Fibroblast of lung (primary cell): Measurements from ENCODE around the gene PALM2AKAP2. TPM values are rescaled to one million over a fixed set of nuclear protein-coding genes. Genes with fewer than 3 reads are reported as not detected.

Experiments used
- DNase-seq, 2 donors: peaks; one replicate each; pipeline versions ENCODE4 v3.0.0 to v3.0.0-alpha.2; 2010; ENCODE audit warnings: low read depth in 2 of 2
- H2AFZ ChIP-seq: 2 replicates; pipeline ENCODE4 v1.5.1; 2012; ENCODE audit warnings: low read length, control low read depth, inconsistent platforms
- H3K27ac ChIP-seq: 2 replicates; pipeline ENCODE4 v1.5.1; 2011; ENCODE audit warnings: low read length, control low read depth; ENCODE audit not compliant: insufficient read depth
- H3K27me3 ChIP-seq: 2 replicates; pipeline ENCODE4 v1.5.1; 2011; ENCODE audit warnings: mild to moderate bottlenecking, low read length; ENCODE audit not compliant: control insufficient read depth, insufficient read depth
- H3K36me3 ChIP-seq: 2 replicates; pipeline ENCODE4 v1.5.1; 2011; ENCODE audit warnings: low read length; ENCODE audit not compliant: control insufficient read depth, insufficient read depth
- H3K4me1 ChIP-seq: 2 replicates; pipeline ENCODE4 v1.5.1; 2011; ENCODE audit warnings: low read length; ENCODE audit not compliant: control insufficient read depth, insufficient read depth; ENCODE audit errors: extremely low read depth
- H3K4me2 ChIP-seq: 2 replicates; pipeline ENCODE4 v1.5.1; 2011; ENCODE audit warnings: low read length, control low read depth; ENCODE audit not compliant: insufficient read depth; ENCODE audit errors: extremely low read depth
- H3K4me3 ChIP-seq, 4 experiments: fragments of 200-600 bp in 1 of 4; sonication (generic) in 1 of 4; replicated peaks in 1 of 4; 2 replicates each; pipeline ENCODE4 v1.5.1; 2011 to 2016; ENCODE audit warnings: low read length in 4 of 4, low read depth in 3 of 4, mild to moderate bottlenecking in 3 of 4, control low read depth in 2 of 4, inconsistent platforms in 1 of 4, mixed read lengths in 1 of 4; ENCODE audit not compliant: insufficient read depth in 1 of 4; ENCODE audit errors: control extremely low read depth in 1 of 4
- H3K79me2 ChIP-seq: 2 replicates; pipeline ENCODE4 v1.5.1; 2012; ENCODE audit warnings: mild to moderate bottlenecking, low read length, inconsistent platforms; ENCODE audit not compliant: control insufficient read depth, insufficient read depth
- H3K9ac ChIP-seq: 2 replicates; pipeline ENCODE4 v1.5.1; 2011; ENCODE audit warnings: mild to moderate bottlenecking, low read length, control low read depth; ENCODE audit not compliant: insufficient read depth
- H3K9me3 ChIP-seq: 2 replicates; pipeline ENCODE4 v1.5.1; 2012; ENCODE audit warnings: low read depth, low read length; ENCODE audit not compliant: control insufficient read depth, insufficient read depth
- H4K20me1 ChIP-seq: 2 replicates; pipeline ENCODE4 v1.5.1; 2011; ENCODE audit warnings: low read length; ENCODE audit not compliant: control insufficient read depth, insufficient read depth; ENCODE audit errors: extremely low read depth
- EZH2 ChIP-seq: IDR thresholded peaks from 2 replicates; pipeline ENCODE4 v1.5.1; 2012; ENCODE audit warnings: low read length, control low read depth, mild to moderate bottlenecking; ENCODE audit errors: missing control alignments
- polyA plus RNA-seq, 2 donors: library from polyadenylated mRNA; depleted of rRNA in 1 of 2; stranded (reverse) in 1 of 2; unstranded in 1 of 2; fragments of >200 nt; gene quantifications; 2 replicates each; pipeline ENCODE4 v1.2.1, GENCODE V29; 2011 to 2012; ENCODE audit warnings: missing spikeins in 1 of 2
- total RNA-seq: library from RNA; depleted of rRNA; stranded (reverse); fragments of >200 nt; gene quantifications from 2 replicates; pipeline ENCODE4 v1.2.1, GENCODE V29; 2014
- TF ChIP-seq, protein P1 (sequence below), 2 donors: IDR thresholded peaks in 1 of 2; conservative IDR thresholded peaks in 1 of 2; 1 replicate in 1 of 2; 2 replicates in 1 of 2; pipeline ENCODE4 v1.5.1; 2011 to 2012; ENCODE audit warnings: low read length in 2 of 2, control low read depth in 1 of 2, inconsistent platforms in 1 of 2, low read depth in 1 of 2, mild to moderate bottlenecking in 1 of 2

Gene PALM2AKAP2
- total and polyA plus RNA-seq, 2 donors (not counting 1 experiment from before 2014, with no cell fraction given) = 7.7 to 9.9 TPM

DNA sequence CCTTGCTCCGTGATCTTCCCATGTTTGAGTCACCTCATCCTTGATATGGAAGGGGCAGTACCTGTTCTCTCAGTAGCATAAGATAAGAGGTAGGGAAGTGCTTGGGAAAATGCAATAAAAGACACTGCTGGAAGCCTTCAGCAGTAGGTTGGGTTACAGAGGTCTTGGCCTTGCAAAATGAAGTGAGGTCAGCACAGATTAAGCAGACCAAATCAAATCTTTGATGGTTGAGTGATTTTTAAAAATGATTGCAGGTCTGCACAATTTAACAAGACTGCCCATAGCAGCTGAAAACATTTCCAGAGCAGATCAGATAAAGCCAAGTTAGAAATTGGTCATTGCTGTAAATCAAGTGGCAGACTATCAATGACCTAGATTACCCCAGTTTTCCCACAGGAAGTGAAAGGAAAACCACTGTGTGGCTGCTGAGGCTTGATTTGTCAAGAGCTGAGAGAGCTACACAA, 32.9 kb downstream of the PALM2AKAP2 start:
- no peak overlapping the region for H3K27ac ChIP-seq
- H3K79me2 ChIP-seq = no peaks in the 10 kb centered on the region
- H3K36me3 ChIP-seq = no peaks in the 10 kb centered on the region
- no peak overlapping the region for H3K4me2 ChIP-seq
- H4K20me1 ChIP-seq = no peaks in the 10 kb centered on the region
- no peak overlapping the region for H3K9ac ChIP-seq
- no peak overlapping the region for H3K4me3 ChIP-seq
- H3K9me3 ChIP-seq = no peaks in the 10 kb centered on the region
- no peak overlapping the region for H2AFZ ChIP-seq
- DNase-seq = no peak
- no peak for TF ChIP-seq EZH2
- TF ChIP-seq, protein P1, sequence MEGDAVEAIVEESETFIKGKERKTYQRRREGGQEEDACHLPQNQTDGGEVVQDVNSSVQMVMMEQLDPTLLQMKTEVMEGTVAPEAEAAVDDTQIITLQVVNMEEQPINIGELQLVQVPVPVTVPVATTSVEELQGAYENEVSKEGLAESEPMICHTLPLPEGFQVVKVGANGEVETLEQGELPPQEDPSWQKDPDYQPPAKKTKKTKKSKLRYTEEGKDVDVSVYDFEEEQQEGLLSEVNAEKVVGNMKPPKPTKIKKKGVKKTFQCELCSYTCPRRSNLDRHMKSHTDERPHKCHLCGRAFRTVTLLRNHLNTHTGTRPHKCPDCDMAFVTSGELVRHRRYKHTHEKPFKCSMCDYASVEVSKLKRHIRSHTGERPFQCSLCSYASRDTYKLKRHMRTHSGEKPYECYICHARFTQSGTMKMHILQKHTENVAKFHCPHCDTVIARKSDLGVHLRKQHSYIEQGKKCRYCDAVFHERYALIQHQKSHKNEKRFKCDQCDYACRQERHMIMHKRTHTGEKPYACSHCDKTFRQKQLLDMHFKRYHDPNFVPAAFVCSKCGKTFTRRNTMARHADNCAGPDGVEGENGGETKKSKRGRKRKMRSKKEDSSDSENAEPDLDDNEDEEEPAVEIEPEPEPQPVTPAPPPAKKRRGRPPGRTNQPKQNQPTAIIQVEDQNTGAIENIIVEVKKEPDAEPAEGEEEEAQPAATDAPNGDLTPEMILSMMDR (conservative IDR thresholded peaks at IDR 0.05 in 1 of 2, IDR thresholded peaks at IDR 0.05 in 1 of 2; ENCODE audit: low read depth in 1 of 2, low read length in 2 of 2) = no peak
- no peaks in the 10 kb centered on the region for H3K27me3 ChIP-seq
- H3K4me1 ChIP-seq = peaks cover 19% of the 10 kb centered on the region

DNA sequence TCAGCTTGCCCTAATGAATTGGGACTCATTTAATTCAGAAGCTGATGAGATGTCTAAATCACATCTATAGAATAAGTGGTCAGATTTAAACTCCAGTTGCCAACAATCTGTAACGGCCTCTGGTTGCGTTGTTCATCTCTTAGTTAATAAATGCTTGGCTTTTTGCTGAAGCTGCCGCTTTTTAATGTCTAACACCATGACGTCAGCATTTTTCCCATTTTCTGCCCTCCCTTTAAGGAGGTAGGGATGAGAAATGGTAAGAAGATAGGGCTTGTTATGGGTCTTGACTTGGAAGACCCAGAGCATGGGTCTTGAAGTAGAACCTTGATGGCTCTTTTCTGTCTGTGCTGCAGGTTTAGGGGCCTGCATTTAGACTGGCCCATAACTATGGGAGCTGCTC, 33.3 kb downstream of the PALM2AKAP2 start:
- Histone ChIP-seq H3K27ac (no peak overlapping the region), H2AFZ (no peak overlapping the region), H3K4me2 (no peak overlapping the region), H3K4me1 (peaks cover 19% of the 10 kb centered on the region), H3K9ac (no peak overlapping the region), H4K20me1 (no peaks in the 10 kb centered on the region), H3K4me3 (no peak overlapping the region), H3K9me3 (no peaks in the 10 kb centered on the region), H3K79me2 (no peaks in the 10 kb centered on the region), H3K36me3 (no peaks in the 10 kb centered on the region), H3K27me3 (no peaks in the 10 kb centered on the region)
- DNase-seq = no peak
- no peak for TF ChIP-seq EZH2
- TF ChIP-seq, protein P1 (conservative IDR thresholded peaks at IDR 0.05 in 1 of 2, IDR thresholded peaks at IDR 0.05 in 1 of 2; ENCODE audit: low read depth in 1 of 2, low read length in 2 of 2) = no peak

DNA sequence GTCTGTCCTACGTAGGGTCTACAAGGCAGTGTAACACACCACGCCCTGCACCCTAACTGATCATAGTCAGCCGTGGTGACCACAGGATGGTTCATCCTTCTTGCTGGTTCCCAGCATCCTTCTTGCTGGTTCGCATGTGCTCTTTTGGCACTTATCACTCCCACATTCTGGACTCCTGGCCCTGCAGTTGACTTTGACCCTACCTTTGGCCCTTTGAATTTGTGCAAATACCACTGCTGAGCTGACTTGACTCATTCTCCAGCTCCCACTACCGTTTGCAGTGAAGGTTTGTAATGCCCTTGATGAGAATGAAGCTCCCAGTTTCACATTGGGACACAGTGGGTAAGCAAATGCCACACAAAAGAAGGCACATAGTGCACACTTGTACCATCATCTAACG, 33.8 kb downstream of the PALM2AKAP2 start:
- H3K4me2 ChIP-seq = no peak overlapping the region
- no peaks in the 10 kb centered on the region for H4K20me1 ChIP-seq
- no peak for DNase-seq
- no peaks in the 10 kb centered on the region for H3K9me3 ChIP-seq
- H3K27ac ChIP-seq = no peak overlapping the region
- no peaks in the 10 kb centered on the region for H3K79me2 ChIP-seq
- no peaks in the 10 kb centered on the region for H3K27me3 ChIP-seq
- H2AFZ ChIP-seq = no peak overlapping the region
- peaks cover 19% of the 10 kb centered on the region for H3K4me1 ChIP-seq
- H3K36me3 ChIP-seq = no peaks in the 10 kb centered on the region
- TF ChIP-seq, protein P1 (conservative IDR thresholded peaks at IDR 0.05 in 1 of 2, IDR thresholded peaks at IDR 0.05 in 1 of 2; ENCODE audit: low read depth in 1 of 2, low read length in 2 of 2) = no peak
- TF ChIP-seq EZH2 = no peak
- H3K4me3 ChIP-seq = no peak overlapping the region
- no peak overlapping the region for H3K9ac ChIP-seq
